ENCODE measurements around the gene TOP1. TPM values are rescaled to one million over a fixed set of nuclear protein-coding genes. Genes with fewer than 3 reads are reported as not detected.
A peak's percentile ranks its signal among the peaks of the same experiment; 100 is the strongest.

Gene TOP1
- total RNA-seq, 1 experiment from 2014 or later: 15.4 TPM

DNA sequence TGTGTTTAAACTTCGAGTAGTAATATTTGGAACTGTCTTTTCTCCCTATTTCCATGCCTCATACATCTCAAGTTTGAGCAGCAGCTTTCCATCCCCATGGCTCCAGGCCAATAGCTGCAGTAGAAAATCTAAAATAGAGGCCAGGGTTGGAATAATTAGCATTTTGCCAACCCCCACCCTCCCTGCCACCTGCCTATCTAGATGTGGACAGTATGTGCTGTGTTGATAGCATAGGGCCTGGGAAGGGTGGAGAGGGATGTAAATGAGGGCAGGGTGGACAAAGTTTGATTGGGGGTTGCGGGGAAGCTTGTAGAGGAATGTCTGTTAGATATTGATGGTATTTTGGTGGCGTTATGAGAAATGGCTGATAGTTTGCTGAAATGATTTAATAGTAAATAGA, 5.6 kb downstream of the TOP1 start:
- DNase-seq (ENCODE audit: low read depth in 1 of 2, low spot score in 2 of 2): no peak
- peaks cover 56% of the 10 kb centered on the region for H3K36me3 ChIP-seq
- no peak overlapping the region for H3K27ac ChIP-seq
- no peaks in the 10 kb centered on the region for H3K27me3 ChIP-seq (replicated peaks)
- H3K9me3 ChIP-seq (replicated peaks): no peaks in the 10 kb centered on the region
- H3K4me3 ChIP-seq: no peak overlapping the region
- peaks cover 15% of the 10 kb centered on the region for H3K4me1 ChIP-seq (replicated peaks)

GRCh38 chr20:41035207-41035606, 6.6 kb downstream of the TOP1 start:
- no peak for DNase-seq (ENCODE audit: low read depth in 1 of 2, low spot score in 2 of 2)
- Histone ChIP-seq H3K27ac (no peak overlapping the region), H3K4me3 (no peak overlapping the region), H3K27me3 (replicated peaks) (no peaks in the 10 kb centered on the region), H3K9me3 (replicated peaks) (no peaks in the 10 kb centered on the region), H3K4me1 (replicated peaks) (peaks cover 15% of the 10 kb centered on the region), H3K36me3 (peaks cover 48% of the 10 kb centered on the region)

DNA sequence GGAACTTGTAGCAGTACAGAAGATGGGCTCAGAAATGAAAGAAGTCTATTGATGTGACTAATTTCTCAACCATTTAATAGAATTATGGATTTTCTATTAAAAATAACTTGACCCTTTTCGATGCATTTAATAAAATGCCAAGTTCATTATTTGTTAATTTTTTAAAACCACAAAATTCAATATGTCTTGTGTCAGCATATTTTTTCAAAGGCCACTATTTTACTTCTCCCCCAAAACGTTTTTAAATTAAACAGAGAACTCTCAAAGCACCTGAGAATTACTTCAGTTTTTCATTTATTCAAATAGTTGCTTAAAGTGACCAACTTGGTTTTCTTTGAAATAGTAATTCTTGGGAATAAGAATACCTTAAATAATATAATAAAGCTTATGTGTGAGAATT, 8.6 kb downstream of the TOP1 start:
- no peak for DNase-seq (ENCODE audit: low read depth in 1 of 2, low spot score in 2 of 2)
- H3K4me1 ChIP-seq (replicated peaks): no peaks in the 10 kb centered on the region; the same call in 1 of the 2 replicates
- no peak overlapping the region for H3K27ac ChIP-seq
- H3K4me3 ChIP-seq: no peak overlapping the region
- H3K36me3 ChIP-seq: peaks cover 35% of the 10 kb centered on the region
- no peaks in the 10 kb centered on the region for H3K27me3 ChIP-seq (replicated peaks)
- H3K9me3 ChIP-seq (replicated peaks): no peaks in the 10 kb centered on the region

DNA sequence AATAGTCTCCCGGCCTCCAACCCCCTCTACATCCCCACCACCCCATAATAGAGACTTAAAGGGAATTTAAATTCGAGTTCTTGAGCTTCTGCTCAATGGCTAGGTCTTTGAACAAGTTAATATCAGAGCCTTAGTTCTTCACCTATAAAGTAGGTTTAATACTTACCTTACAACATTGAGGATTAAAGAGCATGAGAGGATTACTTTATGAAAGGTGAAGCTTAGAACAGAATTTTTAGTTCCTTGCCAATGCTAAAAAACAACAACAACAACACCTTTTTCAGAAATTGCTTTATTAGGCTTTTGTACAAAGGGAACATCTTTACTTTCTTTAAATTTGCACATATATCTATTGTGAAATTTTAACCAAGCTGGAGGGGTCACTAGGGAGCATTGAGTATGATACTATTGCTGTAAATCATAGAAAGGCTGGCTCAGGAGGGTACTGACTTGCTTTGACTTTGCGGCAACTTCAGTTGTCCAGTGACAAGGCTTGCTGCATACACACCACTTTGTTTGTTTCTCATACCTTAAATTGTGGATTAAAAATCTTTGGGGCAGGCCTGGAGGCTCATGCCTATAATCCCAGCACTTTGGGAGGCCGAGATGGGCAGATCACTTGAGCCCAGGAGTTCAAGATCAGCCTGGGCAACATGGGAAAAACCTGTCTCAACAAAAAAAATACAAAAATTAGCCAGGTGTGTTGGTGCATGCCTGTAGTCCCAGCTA, 9.7 kb downstream of the TOP1 start:
- H3K4me3 ChIP-seq: no peak overlapping the region
- no peak for DNase-seq (ENCODE audit: low read depth in 1 of 2, low spot score in 2 of 2)
- H3K27ac ChIP-seq: no peak overlapping the region
- H3K36me3 ChIP-seq: peaks cover 28% of the 10 kb centered on the region
- no peaks in the 10 kb centered on the region for H3K4me1 ChIP-seq (replicated peaks)
- H3K9me3 ChIP-seq (replicated peaks): no peaks in the 10 kb centered on the region
- no peaks in the 10 kb centered on the region for H3K27me3 ChIP-seq (replicated peaks)

DNA sequence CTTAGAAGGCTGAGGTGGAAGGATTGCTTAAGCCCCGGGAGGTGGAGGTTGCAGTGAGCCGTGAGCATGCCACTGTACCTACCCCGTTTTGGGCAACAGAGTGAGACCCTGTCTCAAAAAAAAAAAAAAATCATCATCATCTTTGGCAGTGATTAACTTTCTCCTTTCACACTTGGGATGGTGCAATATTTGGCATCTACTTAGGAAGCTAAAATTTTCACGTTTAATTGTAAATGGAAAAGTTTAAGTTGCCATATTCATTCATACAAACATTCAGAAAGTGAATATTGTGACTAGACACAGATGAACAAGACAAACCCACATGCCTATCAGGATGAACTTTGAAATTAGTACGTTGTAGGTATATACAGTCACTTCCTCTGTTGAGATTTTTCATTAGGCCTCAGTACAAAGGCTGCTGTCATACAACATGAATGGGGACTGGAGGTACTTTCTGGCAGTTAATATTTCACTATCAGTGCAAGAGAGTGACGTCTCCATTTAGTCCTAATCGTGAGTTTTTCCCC, 10.3 kb downstream of the TOP1 start:
- Histone ChIP-seq H3K27me3 (replicated peaks) (no peaks in the 10 kb centered on the region), H3K27ac (no peak overlapping the region), H3K4me1 (replicated peaks) (no peaks in the 10 kb centered on the region), H3K9me3 (replicated peaks) (no peaks in the 10 kb centered on the region), H3K4me3 (no peak overlapping the region), H3K36me3 (peaks cover 26% of the 10 kb centered on the region)
- no peak for DNase-seq (ENCODE audit: low read depth in 1 of 2, low spot score in 2 of 2)

GRCh38 chr20:41040855-41041254, 12.2 kb downstream of the TOP1 start:
- H3K27me3 ChIP-seq (replicated peaks): no peaks in the 10 kb centered on the region
- no peak overlapping the region for H3K4me3 ChIP-seq
- no peak for DNase-seq (ENCODE audit: low read depth in 1 of 2, low spot score in 2 of 2)
- H3K36me3 ChIP-seq: peaks cover 26% of the 10 kb centered on the region
- no peaks in the 10 kb centered on the region for H3K4me1 ChIP-seq (replicated peaks)
- H3K9me3 ChIP-seq (replicated peaks): no peaks in the 10 kb centered on the region
- H3K27ac ChIP-seq: no peak overlapping the region

DNA sequence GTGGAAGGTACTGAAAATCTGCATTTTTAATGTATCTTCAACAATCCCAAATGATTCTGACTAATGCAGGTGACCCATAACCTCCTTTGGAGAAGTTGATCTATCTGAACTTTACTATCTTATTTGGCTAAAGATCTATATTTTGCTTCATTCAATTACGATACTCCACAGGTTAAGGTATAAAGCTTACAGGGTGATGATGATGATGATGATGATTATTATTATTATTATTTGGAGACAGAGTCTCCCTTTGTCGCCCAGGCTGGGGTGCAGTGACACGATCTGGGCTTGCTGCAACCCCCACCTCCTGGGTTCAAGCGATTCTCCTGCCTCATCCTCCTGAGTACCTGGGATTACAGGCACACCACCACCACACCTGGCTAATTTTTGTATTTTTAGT, 13.1 kb downstream of the TOP1 start:
- no peaks in the 10 kb centered on the region for H3K9me3 ChIP-seq (replicated peaks)
- H3K27ac ChIP-seq: no peak overlapping the region
- no peaks in the 10 kb centered on the region for H3K27me3 ChIP-seq (replicated peaks)
- H3K4me3 ChIP-seq: no peak overlapping the region
- no peak for DNase-seq (ENCODE audit: low read depth in 1 of 2, low spot score in 2 of 2)
- H3K36me3 ChIP-seq: peaks cover 23% of the 10 kb centered on the region
- H3K4me1 ChIP-seq (replicated peaks): peaks cover under 1% of the 10 kb centered on the region; the same call in 1 of the 2 replicates

- Histone ChIP-seq H3K4me3 (no peak overlapping the region), H3K27me3 (replicated peaks) (no peaks in the 10 kb centered on the region), H3K36me3 (peaks cover 18% of the 10 kb centered on the region), H3K9me3 (replicated peaks) (no peaks in the 10 kb centered on the region), H3K27ac (no peak overlapping the region), H3K4me1 (replicated peaks) (peaks cover 27% of the 10 kb centered on the region)
- DNase-seq (ENCODE audit: low read depth in 1 of 2, low spot score in 2 of 2): no peak
Measured at GRCh38 chr20:41044409-41045062, 15.9 kb downstream of the TOP1 start.

DNA sequence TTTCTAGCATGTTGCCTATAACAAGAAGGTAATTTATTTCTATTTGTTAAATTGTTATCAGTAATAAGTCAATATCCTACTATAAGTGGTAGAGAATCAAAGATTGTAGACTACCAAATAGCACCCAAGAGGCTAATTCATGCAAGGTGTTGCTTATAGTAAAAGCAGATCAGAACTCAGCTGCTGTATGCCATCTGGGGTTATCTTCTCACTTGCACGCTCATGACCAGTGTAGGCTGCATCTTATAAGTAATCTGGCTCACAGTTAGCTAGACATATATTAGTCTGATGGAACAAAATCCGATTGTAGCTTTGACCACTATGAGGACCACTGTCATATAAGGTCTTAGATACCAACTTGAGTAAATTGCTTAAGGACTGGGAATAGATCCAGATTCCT, 17.0 kb downstream of the TOP1 start:
- H3K27me3 ChIP-seq (replicated peaks): no peaks in the 10 kb centered on the region
- DNase-seq (ENCODE audit: low read depth in 1 of 2, low spot score in 2 of 2): no peak
- no peaks in the 10 kb centered on the region for H3K9me3 ChIP-seq (replicated peaks)
- H3K4me1 ChIP-seq (replicated peaks): peaks cover 38% of the 10 kb centered on the region
- no peak overlapping the region for H3K4me3 ChIP-seq
- H3K27ac ChIP-seq: no peak overlapping the region
- H3K36me3 ChIP-seq: peaks cover 21% of the 10 kb centered on the region

DNA sequence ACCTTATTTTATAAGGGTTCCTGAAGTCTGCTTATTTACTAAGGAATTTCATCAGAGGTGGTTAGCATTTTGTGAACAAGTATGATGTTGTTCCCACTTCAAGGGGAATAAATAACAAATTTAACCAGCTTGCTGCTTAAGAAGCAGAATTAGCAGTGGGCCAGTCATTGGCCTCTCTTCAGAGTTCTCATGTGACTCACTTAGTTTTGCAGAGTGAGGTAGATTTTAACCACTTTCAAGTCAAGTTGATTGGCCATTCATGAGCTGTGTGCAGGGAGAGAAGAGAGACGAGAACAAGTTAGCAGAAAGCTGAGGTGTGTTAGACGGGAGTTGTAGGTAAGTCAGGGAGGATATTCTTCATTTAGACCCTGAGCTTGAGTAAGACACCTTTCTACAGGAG, 18.1 kb downstream of the TOP1 start:
- no peak for DNase-seq (ENCODE audit: low read depth in 1 of 2, low spot score in 2 of 2)
- peaks cover 41% of the 10 kb centered on the region for H3K4me1 ChIP-seq (replicated peaks)

DNA sequence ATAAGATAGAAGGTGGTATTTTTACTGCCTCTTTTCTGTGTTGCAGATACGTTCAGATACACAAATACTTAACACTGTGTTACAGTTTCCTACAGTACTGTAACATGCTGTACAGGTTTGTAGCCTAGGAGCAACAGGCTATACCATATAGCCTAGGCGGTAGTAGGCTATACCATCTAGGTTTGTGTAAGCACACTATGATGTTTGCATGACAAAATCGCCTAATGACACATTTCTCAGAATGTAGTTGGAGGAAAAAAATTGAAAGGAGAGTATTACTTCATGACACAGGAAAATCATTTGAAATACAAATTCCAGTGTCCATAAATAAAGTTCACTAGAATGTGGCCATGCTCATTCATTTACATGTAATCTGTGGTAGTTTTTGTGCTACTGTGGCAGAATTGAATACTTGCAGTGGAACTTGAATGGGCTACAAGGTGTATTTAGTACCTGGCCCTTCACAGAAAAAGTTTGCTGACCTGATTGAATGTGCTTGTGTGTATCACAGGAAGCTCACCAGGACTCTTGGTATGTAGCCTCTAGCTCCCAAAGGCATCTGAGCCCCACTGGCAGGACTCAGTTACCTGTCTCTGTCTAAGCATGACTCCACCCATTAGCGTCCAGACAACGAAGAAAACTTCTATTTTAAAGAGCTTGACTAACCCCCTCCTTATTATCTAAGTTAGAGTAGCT, 18.8 kb downstream of the TOP1 start:
- Histone ChIP-seq H3K27ac (no peak overlapping the region), H3K36me3 (peaks cover 16% of the 10 kb centered on the region), H3K27me3 (replicated peaks) (no peaks in the 10 kb centered on the region), H3K4me3 (no peak overlapping the region), H3K4me1 (replicated peaks) (peaks cover 41% of the 10 kb centered on the region), H3K9me3 (replicated peaks) (no peaks in the 10 kb centered on the region)
- no peak for DNase-seq (ENCODE audit: low read depth in 1 of 2, low spot score in 2 of 2)

More for the DNA sequence above, 18.1 kb downstream of the TOP1 start:
- Histone ChIP-seq H3K9me3 (replicated peaks) (no peaks in the 10 kb centered on the region), H3K27ac (no peak overlapping the region), H3K27me3 (replicated peaks) (no peaks in the 10 kb centered on the region), H3K36me3 (peaks cover 17% of the 10 kb centered on the region), H3K4me3 (no peak overlapping the region)

- Histone ChIP-seq H3K4me1 (replicated peaks) (peaks cover 41% of the 10 kb centered on the region), H3K9me3 (replicated peaks) (no peaks in the 10 kb centered on the region), H3K27ac (no peak overlapping the region), H3K4me3 (no peak overlapping the region), H3K27me3 (replicated peaks) (no peaks in the 10 kb centered on the region), H3K36me3 (peaks cover 15% of the 10 kb centered on the region)
- DNase-seq (ENCODE audit: low read depth in 1 of 2, low spot score in 2 of 2): peak in 1 of 2 experiments; percentile 42
Measured at GRCh38 chr20:41047975-41048305, 19.3 kb downstream of the TOP1 start.

- no peaks in the 10 kb centered on the region for H3K9me3 ChIP-seq (replicated peaks)
- H3K36me3 ChIP-seq: peaks cover 9% of the 10 kb centered on the region
- no peaks in the 10 kb centered on the region for H3K27me3 ChIP-seq (replicated peaks)
- H3K4me3 ChIP-seq: no peak overlapping the region
- H3K27ac ChIP-seq: no peak overlapping the region
- peaks cover 41% of the 10 kb centered on the region for H3K4me1 ChIP-seq (replicated peaks)
- no peak for DNase-seq (ENCODE audit: low read depth in 1 of 2, low spot score in 2 of 2)
Measured at GRCh38 chr20:41048461-41049301, 20.1 kb downstream of the TOP1 start.

Measured in SJSA1 (cell line).